Vagina (tissue), 2 donors: ENCODE measurements around the gene HEATR5A.

Experiments
- POLR2A ChIP-seq, 2 donors: fragments of 450-650 bp; IDR thresholded peaks; one replicate each; pipeline ENCODE4 v1.6.1; 2017; ENCODE audit warnings: antibody characterized with exemption in 2 of 2, mild to moderate bottlenecking in 2 of 2, moderate library complexity in 2 of 2
- POLR2AphosphoS5 ChIP-seq, 2 donors: sonication (generic); formaldehyde crosslinking; IDR thresholded peaks; one replicate each; pipeline ENCODE4 v1.9.0; 2017; ENCODE audit warnings: antibody characterized with exemption in 2 of 2, mild to moderate bottlenecking in 2 of 2, low read depth in 1 of 2; ENCODE audit not compliant: insufficient read depth in 1 of 2
- TF ChIP-seq, protein P1 (sequence below), 3 experiments: fragments of 450-650 bp in 2 of 3; fragments of 200-600 bp in 1 of 3; sonication (generic) in 1 of 3; IDR thresholded peaks; one replicate each; pipeline ENCODE4 v1.5.1; 2017 to 2019; ENCODE audit warnings: antibody characterized with exemption in 3 of 3, mild to moderate bottlenecking in 2 of 3, moderate library complexity in 2 of 3

DNA sequence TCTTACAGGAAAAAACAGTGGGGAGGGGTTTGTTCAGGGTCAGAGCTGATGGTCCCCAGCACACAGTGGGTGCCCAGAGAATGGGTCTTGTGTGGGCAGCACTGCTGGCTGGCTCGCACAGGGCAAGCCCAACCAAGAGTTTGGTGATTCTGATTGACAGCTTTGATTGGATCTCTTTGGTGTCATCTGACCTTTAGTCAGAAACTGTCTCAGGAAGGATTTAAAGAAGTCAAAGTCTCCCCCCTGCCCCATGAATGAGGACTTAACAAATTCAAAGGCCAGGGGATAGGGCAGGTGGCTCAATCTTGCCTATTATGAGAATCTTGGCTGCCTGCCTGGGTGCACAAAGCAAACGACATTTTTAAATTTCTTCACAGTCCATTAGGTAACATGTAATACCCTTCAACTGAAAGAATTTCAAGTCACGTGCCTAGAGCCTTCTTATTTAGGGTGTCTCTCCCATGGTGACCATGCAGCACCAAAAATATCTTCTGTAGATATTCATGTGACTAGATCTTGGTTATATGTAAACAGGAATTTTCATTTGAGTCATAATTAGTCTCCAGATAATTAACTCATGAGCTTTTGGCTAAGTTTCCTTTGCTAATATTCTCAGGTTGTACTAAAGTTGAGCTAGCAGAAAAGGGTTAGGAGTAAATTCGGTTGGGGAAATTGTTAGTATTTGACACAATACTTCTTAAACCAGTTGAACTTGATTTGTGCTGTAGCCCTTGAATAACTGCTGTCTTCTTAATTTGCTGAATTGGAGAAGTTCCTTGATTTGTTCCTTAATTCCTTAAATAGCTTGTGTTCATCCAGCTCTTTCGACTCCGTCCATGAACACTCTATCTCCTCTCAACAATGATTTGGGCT, 158.3 kb downstream of the HEATR5A start:
- TF ChIP-seq, protein P1, sequence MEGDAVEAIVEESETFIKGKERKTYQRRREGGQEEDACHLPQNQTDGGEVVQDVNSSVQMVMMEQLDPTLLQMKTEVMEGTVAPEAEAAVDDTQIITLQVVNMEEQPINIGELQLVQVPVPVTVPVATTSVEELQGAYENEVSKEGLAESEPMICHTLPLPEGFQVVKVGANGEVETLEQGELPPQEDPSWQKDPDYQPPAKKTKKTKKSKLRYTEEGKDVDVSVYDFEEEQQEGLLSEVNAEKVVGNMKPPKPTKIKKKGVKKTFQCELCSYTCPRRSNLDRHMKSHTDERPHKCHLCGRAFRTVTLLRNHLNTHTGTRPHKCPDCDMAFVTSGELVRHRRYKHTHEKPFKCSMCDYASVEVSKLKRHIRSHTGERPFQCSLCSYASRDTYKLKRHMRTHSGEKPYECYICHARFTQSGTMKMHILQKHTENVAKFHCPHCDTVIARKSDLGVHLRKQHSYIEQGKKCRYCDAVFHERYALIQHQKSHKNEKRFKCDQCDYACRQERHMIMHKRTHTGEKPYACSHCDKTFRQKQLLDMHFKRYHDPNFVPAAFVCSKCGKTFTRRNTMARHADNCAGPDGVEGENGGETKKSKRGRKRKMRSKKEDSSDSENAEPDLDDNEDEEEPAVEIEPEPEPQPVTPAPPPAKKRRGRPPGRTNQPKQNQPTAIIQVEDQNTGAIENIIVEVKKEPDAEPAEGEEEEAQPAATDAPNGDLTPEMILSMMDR (IDR thresholded peaks at IDR 0.05) = no peak
- TF ChIP-seq POLR2AphosphoS5 (IDR thresholded peaks at IDR 0.05; ENCODE audit: insufficient read depth in 1 of 2, low read depth in 1 of 2) = peak in 1 of 2 donors; percentile 66
- no peak for TF ChIP-seq POLR2A (IDR thresholded peaks at IDR 0.05)
